ENCODE results near the gene DCP1A.

The DCP1A gene

GRCh38 chr3:53347261-53348064 lies at the start of gene DCP1A:
DCP1A (minus strand) TSS chr3:53347543; CDS start chr3:53347517, 26 bp downstream.
- peak; percentile 63; the same call in 1 of the 2 replicates for TF ChIP-seq EP300 (IDR thresholded peaks at IDR 0.05; ENCODE audit: borderline replicate concordance)
- peak; percentile 96 for TF ChIP-seq MAX (IDR thresholded peaks at IDR 0.05)
- TF ChIP-seq CREB1 (IDR thresholded peaks at IDR 0.05; ENCODE audit: low read depth), result peak; percentile 85
- TF ChIP-seq CEBPB (IDR thresholded peaks at IDR 0.05), result no peak
- TF ChIP-seq EGR1 (IDR thresholded peaks at IDR 0.05), result peak; percentile 61; the same call in 1 of the 2 replicates
- TF ChIP-seq TCF12 (IDR thresholded peaks at IDR 0.05; ENCODE audit: low read depth), result peak; percentile 89
- peak; percentile 40; the same call in 1 of the 2 replicates for TF ChIP-seq FOXM1 (IDR thresholded peaks at IDR 0.05; ENCODE audit: borderline replicate concordance, low read depth)
- no peak; the same call in 1 of the 2 replicates for TF ChIP-seq RAD21 (IDR thresholded peaks at IDR 0.05; ENCODE audit: low read depth)
- TF ChIP-seq NFIC (IDR thresholded peaks at IDR 0.05), result no peak; the same call in 1 of the 2 replicates
- peak; percentile 53 for TF ChIP-seq TEAD4 (IDR thresholded peaks at IDR 0.05)
- TF ChIP-seq USF1 (IDR thresholded peaks at IDR 0.05), result peak; percentile 80
- TF ChIP-seq TAF1 (IDR thresholded peaks at IDR 0.05; ENCODE audit: low read depth), result peak; percentile 99
- TF ChIP-seq REST (IDR thresholded peaks at IDR 0.05; ENCODE audit: low read depth), result peak; percentile 27; the same call in 1 of the 2 replicates
- peak; percentile 59 for TF ChIP-seq ZBTB7A (IDR thresholded peaks at IDR 0.05; ENCODE audit: low read depth)
- TF ChIP-seq YY1 (IDR thresholded peaks at IDR 0.05; ENCODE audit: low read depth), result peak; percentile 95

GRCh38 chr3:53384465-53385423 lies 37.4 kb upstream of the DCP1A start:
- no peak for TF ChIP-seq TCF12 (IDR thresholded peaks at IDR 0.05; ENCODE audit: low read depth)
- no peak for TF ChIP-seq EP300 (IDR thresholded peaks at IDR 0.05; ENCODE audit: borderline replicate concordance)
- TF ChIP-seq FOXM1 (IDR thresholded peaks at IDR 0.05; ENCODE audit: borderline replicate concordance, low read depth), result no peak
- TF ChIP-seq MAX (IDR thresholded peaks at IDR 0.05), result no peak
- TF ChIP-seq TAF1 (IDR thresholded peaks at IDR 0.05; ENCODE audit: low read depth), result no peak
- no peak for TF ChIP-seq REST (IDR thresholded peaks at IDR 0.05; ENCODE audit: low read depth)
- no peak for TF ChIP-seq USF1 (IDR thresholded peaks at IDR 0.05)
- no peak for TF ChIP-seq ZBTB7A (IDR thresholded peaks at IDR 0.05; ENCODE audit: low read depth)
- TF ChIP-seq CREB1 (IDR thresholded peaks at IDR 0.05; ENCODE audit: low read depth), result no peak
- TF ChIP-seq YY1 (IDR thresholded peaks at IDR 0.05; ENCODE audit: low read depth), result no peak
- no peak for TF ChIP-seq NFIC (IDR thresholded peaks at IDR 0.05)
- TF ChIP-seq RAD21 (IDR thresholded peaks at IDR 0.05; ENCODE audit: low read depth), result no peak
- no peak for TF ChIP-seq EGR1 (IDR thresholded peaks at IDR 0.05)
- no peak; the same call in 1 of the 2 replicates for TF ChIP-seq CEBPB (IDR thresholded peaks at IDR 0.05)
- no peak for TF ChIP-seq TEAD4 (IDR thresholded peaks at IDR 0.05)

- TF ChIP-seq EGR1 (IDR thresholded peaks at IDR 0.05), result no peak
- no peak for TF ChIP-seq REST (IDR thresholded peaks at IDR 0.05; ENCODE audit: low read depth)
- no peak for TF ChIP-seq TEAD4 (IDR thresholded peaks at IDR 0.05)
- no peak for TF ChIP-seq CREB1 (IDR thresholded peaks at IDR 0.05; ENCODE audit: low read depth)
- TF ChIP-seq ZBTB7A (IDR thresholded peaks at IDR 0.05; ENCODE audit: low read depth), result no peak
- TF ChIP-seq FOXM1 (IDR thresholded peaks at IDR 0.05; ENCODE audit: borderline replicate concordance, low read depth), result no peak
- TF ChIP-seq TAF1 (IDR thresholded peaks at IDR 0.05; ENCODE audit: low read depth), result no peak
- TF ChIP-seq TCF12 (IDR thresholded peaks at IDR 0.05; ENCODE audit: low read depth), result no peak
- TF ChIP-seq YY1 (IDR thresholded peaks at IDR 0.05; ENCODE audit: low read depth), result no peak
- TF ChIP-seq CEBPB (IDR thresholded peaks at IDR 0.05), result no peak
- TF ChIP-seq MAX (IDR thresholded peaks at IDR 0.05), result no peak
- no peak for TF ChIP-seq EP300 (IDR thresholded peaks at IDR 0.05; ENCODE audit: borderline replicate concordance)
- TF ChIP-seq USF1 (IDR thresholded peaks at IDR 0.05), result no peak
- TF ChIP-seq NFIC (IDR thresholded peaks at IDR 0.05), result no peak
- no peak for TF ChIP-seq RAD21 (IDR thresholded peaks at IDR 0.05; ENCODE audit: low read depth)
These were observed 34.8 kb upstream of the DCP1A start for GRCh38 chr3:53382106-53382505.

Measured in Ishikawa (cell line).